Activated CD4-positive, alpha-beta T cell treated with anti-CD3 and anti-CD28 coated beads, Interleukin-2, amount 50 U/mL, for 1 hour (primary cell): ENCODE measurements around the gene IL20RA.
"Not testable (repeated sequence)": the region's sequence is repeated elsewhere in the genome, so short reads cannot be mapped to it uniquely, and the experiment has no call there.

Experiments
- DNase-seq: peaks from one replicate; pipeline ENCODE4 v3.0.0-alpha.2; 2020

Gene IL20RA

DNA sequence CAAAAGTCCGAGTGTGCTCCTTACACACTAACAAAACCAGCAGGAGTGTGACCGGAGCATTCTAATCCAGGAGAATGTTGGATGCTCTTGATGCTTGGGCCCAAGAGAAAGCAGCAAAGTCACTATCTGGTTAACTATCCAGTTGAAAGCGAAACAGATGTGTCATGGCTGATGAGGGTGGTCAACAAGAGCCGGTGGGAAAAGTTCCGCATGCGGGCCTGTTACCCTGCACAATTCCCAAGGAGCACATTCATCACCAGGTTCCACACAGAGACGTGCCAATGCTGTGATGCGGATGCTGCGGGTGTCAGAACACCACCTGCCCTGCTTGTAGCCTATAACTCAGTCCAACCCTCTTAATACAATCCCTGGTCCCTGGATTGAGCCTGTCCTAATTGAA lies 38.7 kb downstream of the IL20RA start:
- DNase-seq, result no peak

GRCh38 chr6:137005073-137005472 lies 39.7 kb downstream of the IL20RA start:
- DNase-seq, result no peak

DNA sequence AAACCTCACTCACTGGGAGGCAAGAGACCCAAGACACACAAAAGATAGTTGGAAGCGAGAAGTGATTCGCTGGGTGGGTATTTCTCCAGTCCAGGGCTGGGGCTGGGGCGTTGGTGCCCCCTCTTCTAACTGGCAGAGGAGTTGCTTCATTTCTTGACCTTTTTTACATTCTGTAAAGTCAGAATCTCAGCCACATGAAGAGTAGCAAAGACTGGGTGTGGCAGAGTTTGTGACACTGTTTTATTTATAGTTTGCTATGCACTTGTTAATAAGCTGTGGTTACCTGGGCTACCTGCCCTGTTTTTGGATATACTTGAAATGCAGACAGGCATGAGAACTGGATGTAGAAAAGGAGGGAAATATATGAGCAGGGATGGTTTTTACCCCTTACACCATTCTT lies 42.3 kb downstream of the IL20RA start:
- DNase-seq, result no peak

DNA sequence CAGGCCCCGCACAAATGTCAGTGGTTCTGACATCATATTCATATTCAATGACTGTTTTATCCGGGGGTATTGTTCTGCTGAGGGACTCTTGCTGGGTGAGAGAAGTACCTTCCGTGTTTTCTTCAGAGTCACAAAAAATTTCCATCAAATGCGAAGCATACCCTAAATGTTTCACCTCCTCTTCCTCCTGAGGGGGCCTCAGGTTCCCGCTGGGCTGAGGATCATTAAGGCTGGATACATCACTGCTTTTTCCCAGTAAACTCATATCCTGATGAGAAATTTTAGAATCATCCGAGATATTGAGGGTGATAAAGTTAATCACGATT lies 42.8 kb downstream of the IL20RA start:
- DNase-seq, result no peak

- no peak for DNase-seq
These were observed 43.3 kb downstream of the IL20RA start for GRCh38 chr6:137001299-137001976.

- no peak for DNase-seq
These were observed 43.9 kb downstream of the IL20RA start for GRCh38 chr6:137000825-137001224.

DNA sequence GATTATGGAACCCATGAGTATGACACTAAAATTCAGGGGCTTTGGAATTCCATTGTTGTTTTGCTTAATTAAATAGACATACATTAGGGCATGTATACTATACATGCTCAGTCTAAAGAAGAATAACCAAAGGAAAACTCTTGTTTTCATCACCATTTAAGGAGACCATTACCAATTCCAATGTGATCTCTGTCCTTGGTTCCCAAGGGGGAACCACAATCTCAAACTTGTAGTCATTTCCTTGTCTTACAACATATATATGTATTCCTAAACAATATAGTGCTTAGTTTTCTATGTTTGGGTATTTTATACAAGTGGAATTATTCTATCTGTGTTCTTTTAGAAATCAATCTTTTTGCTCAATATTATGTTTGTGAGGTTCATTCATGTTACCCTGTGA lies 49.2 kb downstream of the IL20RA start:
- no peak for DNase-seq

DNA sequence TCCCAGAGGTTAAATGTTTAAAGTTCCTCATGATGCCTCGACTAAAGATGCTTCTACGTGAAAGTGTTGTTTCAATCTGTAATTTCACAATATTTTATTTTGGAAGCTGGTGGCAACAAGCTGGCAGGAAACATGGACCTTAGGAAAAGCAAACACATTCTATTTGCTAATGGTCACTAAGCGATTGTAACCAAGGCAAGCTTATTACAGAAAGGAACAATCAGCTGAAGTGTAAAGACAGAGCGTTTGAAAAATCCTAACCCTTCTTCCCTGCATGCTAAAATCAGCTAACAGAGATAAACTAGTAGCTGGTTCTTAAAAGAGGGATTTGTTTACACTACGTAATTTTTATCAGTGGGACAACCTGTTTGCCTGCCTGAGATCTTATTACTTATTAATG lies 50.0 kb downstream of the IL20RA start:
- DNase-seq, result no peak

DNA sequence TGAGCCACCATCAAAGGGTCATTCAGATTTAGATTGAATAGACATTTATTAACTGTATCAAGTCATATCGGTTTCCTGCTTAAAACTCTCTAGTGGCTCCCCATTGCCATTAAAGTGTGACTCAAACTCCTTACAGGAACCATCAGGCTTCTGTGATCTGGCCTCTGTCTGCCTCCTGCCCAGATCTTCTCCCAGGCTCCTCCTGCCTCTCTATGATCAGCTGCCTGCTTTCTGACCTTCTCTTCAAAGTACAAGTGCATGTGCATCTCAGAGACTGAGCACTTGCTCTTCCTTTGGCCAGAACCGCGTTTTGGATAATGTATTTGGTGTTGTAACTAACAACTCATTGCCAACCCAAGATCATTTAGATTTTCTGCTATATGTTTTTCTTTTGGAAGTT lies 52.7 kb downstream of the IL20RA start:
- no peak for DNase-seq

- no peak for DNase-seq
These were observed 53.1 kb downstream of the IL20RA start for GRCh38 chr6:136991646-136992045.

DNA sequence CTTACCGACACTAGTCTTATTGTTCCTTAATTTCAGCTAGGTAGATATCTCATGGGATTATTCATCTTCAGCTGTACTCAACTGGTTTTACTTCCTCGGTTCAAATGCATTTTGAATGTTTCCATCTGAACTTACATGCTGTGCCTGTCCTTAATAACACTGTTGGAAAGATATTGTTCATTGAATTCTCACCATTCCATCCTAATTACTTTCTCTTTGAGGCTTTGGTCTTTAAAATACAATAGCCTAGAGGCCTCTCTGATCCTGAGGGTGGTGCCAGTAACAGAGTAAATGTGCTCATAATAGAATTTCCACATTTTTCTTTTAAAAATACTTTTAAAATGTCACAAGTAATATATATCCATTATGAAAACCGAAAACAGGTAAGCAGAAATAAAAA lies 54.0 kb downstream of the IL20RA start:
- no peak for DNase-seq

- DNase-seq, result no peak
These were observed 54.6 kb downstream of the IL20RA start for GRCh38 chr6:136990242-136990578.

DNA sequence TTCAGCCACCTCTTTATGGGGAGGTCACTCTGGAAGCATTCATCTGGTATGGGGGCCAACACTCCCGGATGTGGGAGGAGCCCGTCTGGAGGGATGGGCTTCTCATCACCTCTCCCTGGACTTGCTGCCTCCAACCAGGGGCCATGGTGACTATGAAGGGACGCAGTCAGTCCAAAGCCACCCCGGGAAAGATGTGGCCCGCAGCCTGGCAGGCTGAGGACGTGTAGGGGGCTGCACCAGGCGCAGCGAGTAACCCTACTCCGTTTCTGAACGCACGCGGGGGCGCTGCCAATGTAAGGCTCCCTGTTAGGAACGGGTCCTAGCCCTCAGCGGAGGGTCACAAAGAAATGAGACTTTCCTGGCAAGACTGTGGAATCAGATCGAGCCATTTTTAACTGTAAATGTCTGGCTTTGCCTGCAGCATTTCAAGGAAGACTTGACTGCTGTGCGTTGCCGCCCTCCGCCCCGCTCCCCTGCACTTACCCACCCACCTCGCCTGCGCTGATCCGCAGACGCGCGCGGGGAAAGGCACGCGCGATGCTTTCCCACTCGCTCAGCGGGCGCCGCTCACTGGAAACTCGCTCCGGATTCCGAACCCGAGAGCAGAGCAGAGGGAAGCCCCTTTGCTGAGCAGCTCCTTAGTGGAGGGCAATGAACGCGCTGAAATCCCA lies 55.1 kb downstream of the IL20RA start:
- DNase-seq, result no peak

DNA sequence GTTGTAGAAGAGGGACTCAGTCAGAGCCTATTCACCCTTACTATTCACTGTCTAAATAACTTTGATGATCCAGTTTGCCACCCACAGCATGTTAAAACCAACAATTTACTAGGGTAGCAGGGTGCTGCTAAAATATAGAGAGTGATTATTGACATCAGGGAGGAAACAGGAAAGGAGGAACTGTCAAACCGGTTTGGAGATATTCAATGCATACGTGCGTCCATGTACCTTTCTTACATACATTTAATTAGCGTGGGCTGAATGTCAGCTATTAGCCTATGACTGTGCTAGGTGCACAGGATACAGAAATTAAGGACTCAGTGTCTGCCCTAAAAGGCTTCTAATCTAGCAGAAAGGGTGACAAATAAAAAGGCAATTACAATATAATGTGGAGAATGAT lies 57.2 kb downstream of the IL20RA start:
- no peak for DNase-seq

DNA sequence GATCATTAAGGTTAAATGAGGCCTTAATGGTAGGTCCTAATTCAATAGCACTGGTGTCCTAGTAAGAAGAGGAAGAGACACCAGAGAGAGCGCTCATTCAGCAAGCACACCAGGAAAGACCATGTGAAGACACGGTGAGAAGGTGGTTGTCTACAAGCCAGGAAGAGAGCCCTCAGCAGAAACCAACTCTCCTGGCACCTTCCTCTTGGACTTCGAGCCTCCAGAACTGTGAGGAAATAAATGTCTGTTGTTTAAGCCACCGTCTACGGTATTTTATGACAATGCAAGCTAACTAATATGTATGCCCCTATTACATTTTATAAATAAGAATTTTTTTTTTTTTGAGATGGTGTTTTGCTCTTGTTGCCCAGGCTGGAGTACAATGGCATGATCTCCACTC lies 59.3 kb downstream of the IL20RA start:
- DNase-seq, result no peak

GRCh38 chr6:136984578-136984977 lies 60.2 kb downstream of the IL20RA start:
- DNase-seq, result no peak

DNA sequence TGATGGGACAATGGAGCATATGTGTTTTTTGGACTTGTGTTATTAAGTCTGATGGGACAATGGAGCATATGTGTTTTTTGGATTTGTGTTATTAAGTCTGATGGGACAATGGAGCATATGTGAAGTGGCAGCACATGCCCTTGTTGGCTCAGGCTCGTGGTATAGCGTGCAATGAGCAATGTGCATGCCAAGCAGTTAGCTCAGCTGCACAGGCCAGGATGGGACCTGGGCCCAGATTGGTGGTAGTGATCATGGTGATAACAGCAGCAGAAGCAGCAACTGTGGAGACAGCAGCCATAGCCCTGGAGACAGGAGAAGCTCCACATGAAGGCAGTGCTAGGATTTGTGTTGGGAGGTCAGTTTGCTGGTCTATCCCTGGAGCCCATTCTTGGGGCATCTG lies 61.1 kb downstream of the IL20RA start:
- DNase-seq, result no peak

DNA sequence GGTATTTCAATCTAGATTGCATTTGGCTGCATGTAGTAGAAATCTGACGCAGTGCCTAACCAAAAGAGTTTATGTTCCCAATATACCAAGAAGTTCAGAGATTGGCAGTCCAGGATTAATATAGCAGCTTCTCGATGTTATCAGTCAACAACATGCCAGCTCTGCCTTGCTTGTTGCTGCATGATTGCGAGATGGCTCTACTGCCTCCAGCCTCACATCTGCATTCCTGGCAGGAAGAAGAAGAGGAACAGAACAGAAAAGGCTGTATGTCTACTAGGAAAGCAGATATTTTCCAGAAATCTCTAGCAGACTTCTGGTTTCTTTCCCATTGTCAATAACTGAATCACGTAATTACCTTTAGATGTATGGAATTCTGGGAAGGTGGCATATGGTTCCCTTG lies 61.8 kb downstream of the IL20RA start:
- no peak for DNase-seq

- no peak for DNase-seq
These were observed 64.7 kb downstream of the IL20RA start for GRCh38 chr6:136980070-136980469.

DNA sequence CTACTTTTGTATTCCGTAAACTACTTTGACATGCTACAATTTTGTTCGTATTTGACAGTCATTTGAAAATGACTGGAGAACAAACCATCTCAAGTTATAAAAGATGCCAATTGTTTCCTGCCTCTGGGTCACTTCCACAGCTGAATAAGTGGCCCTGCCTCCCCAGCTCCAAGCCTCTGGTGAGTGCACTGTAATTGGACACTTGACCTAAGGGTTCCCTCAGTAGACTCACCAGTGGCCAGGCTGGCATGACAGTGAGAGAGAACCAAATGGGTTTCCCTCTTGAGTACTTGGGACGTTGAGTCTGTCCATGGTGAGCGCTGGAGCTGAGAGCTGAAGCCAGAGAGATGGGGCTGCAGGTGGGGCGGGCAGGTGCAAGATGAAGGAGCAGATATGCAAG lies 65.6 kb downstream of the IL20RA start:
- DNase-seq, result no peak

DNA sequence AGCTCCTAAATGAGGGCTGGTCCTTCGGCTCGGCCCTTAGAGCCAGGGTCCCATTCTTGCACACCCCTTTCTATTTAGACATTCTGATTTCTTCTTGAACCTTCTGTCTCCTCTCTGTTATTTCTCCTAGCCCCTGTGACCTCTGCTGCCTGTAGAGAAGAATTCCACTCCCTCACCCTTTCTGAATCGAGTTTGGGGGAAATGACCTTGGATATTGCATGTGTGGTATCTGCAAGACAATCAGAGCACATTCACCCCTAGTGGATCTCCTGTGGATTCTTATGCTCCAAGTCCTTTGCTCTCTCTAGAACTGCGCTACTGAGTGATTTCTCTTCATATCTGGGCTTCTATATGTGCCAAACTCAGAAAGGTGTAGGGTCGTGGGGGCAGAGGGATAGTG lies 67.7 kb downstream of the IL20RA start:
- no peak for DNase-seq

DNA sequence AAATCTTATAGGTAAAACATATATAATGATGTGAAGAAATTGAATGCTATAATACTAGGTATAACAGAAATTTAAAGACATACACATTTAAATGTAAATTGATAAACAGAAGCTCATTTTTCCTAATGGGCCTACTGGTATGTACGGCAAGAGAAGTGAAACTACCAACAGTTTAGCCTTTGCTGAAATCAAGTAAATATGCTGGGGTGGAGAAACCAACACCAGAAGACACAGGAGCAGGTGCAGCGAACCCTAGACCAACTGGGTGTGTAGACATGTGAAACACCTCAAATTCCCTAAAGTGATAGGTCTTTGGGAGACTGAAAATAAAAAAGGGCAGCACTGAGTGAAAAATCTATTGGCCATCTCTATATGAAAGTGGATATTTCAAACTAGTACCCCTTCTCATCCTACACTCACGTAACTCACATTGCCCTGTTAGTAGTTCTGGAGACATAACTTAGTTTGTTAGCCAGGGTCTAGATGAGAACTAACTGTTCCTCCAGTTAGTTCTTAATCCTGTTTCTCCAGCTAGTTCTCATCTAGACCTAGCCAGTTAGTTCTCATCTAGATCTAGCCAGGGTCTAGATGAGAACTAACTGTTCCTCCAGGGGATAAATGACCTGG lies 69.6 kb downstream of the IL20RA start:
- no peak for DNase-seq

DNA sequence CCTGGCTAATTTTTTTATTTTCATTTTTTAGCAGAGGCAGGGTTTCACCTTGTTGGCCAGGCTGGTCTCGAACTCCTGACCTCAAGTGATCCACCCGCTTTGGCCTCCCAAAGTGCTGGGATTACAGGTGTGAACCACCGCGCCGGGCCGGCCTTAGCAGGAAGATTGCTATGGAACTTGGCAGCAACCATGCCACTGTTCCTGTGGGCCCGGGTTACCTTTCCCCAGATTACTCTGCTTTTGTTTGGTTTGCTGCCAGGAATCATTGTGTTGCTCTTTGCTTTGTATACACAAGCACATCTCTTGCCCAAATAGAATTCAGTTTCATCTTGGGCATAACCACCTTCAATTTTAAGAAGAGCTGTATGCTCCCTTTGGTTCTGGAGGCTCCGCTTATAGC lies 71.0 kb downstream of the IL20RA start:
- not testable (repeated sequence) for DNase-seq

GRCh38 chr6:136971609-136972008 lies 73.2 kb downstream of the IL20RA start:
- no peak for DNase-seq

GRCh38 chr6:136969930-136970329 lies 74.8 kb downstream of the IL20RA start:
- DNase-seq, result no peak
